ENCODE measurements around the gene BEST1. TPM values are rescaled to one million over a fixed set of nuclear protein-coding genes. Genes with fewer than 3 reads are reported as not detected.
"Not testable (repeated sequence)": the region's sequence is repeated elsewhere in the genome, so short reads cannot be mapped to it uniquely, and the experiment has no call there.

The BEST1 gene
- polyA plus RNA-seq, 2 of the 4 experiments (the other 2 are of a cell fraction) = 1.2 to 1.9 TPM

GRCh38 chr11:61964058-61964665 is 14.0 kb downstream of the BEST1 start (continued):
- no peak for TF ChIP-seq CTCF (IDR thresholded peaks at IDR 0.05)
- TF ChIP-seq RARB (CRISPR knock-in tag; IDR thresholded peaks at IDR 0.05) = peak; percentile 95
- no peak for TF ChIP-seq EP300 (IDR thresholded peaks at IDR 0.05)
- peak; percentile 97 for TF ChIP-seq TFCP2L1 (CRISPR knock-in tag; IDR thresholded peaks at IDR 0.05)
- no peak for TF ChIP-seq CBX8 (IDR thresholded peaks at IDR 0.05)
- no peak for TF ChIP-seq HOXB5 (CRISPR knock-in tag; IDR thresholded peaks at IDR 0.05)
- 0 out of 2 replicates have a peak, but pooled peaks have one; percentile 20 for TF ChIP-seq PBX3 (IDR thresholded peaks at IDR 0.05)
- no peak for TF ChIP-seq SMC3 (IDR thresholded peaks at IDR 0.05)
- TF ChIP-seq HEYL (CRISPR knock-in tag; IDR thresholded peaks at IDR 0.05) = peak; percentile 43; the same call in 1 of the 2 replicates
- TF ChIP-seq EHMT2 (IDR thresholded peaks at IDR 0.05; ENCODE audit: low read depth) = no peak

- Histone ChIP-seq H3K4me1 (peaks cover 53% of the 10 kb centered on the region), H3K4me3 (peak overlapping the region; percentile 96), H3K27ac (peak overlapping the region; percentile 97 to 99), H3K4me2 (peak overlapping the region; percentile 98)
- peak; percentile 40; the same call in 1 of the 2 replicates for TF ChIP-seq RARB (CRISPR knock-in tag; IDR thresholded peaks at IDR 0.05)
- TF ChIP-seq TP53 (CRISPR knock-in tag; IDR thresholded peaks at IDR 0.05) = peak; percentile 58; the same call in 1 of the 2 replicates
- peak; percentile 76; the same call in 1 of the 2 replicates for TF ChIP-seq FOSB (CRISPR knock-in tag; IDR thresholded peaks at IDR 0.05)
- peak; percentile 32; the same call in 1 of the 2 replicates for TF ChIP-seq HOXA7 (CRISPR knock-in tag; IDR thresholded peaks at IDR 0.05)
- TF ChIP-seq CEBPB (IDR thresholded peaks at IDR 0.05) = peak; percentile 47 to 53; a peak in 2 of 4 replicates
- TF ChIP-seq, protein P1, sequence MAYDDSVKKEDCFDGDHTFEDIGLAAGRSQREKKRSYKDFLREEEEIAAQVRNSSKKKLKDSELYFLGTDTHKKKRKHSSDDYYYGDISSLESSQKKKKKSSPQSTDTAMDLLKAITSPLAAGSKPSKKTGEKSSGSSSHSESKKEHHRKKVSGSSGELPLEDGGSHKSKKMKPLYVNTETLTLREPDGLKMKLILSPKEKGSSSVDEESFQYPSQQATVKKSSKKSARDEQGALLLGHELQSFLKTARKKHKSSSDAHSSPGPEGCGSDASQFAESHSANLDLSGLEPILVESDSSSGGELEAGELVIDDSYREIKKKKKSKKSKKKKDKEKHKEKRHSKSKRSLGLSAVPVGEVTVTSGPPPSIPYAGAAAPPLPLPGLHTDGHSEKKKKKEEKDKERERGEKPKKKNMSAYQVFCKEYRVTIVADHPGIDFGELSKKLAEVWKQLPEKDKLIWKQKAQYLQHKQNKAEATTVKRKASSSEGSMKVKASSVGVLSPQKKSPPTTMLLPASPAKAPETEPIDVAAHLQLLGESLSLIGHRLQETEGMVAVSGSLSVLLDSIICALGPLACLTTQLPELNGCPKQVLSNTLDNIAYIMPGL (CRISPR knock-in tag; IDR thresholded peaks at IDR 0.05; ENCODE audit: borderline replicate concordance) = peak; percentile 48; the same call in 1 of the 2 replicates
- TF ChIP-seq USF2 (IDR thresholded peaks at IDR 0.05) = peak; percentile 78
- ATAC-seq; DNase-seq (ENCODE audit: low read depth in 1 of 2, low spot score in 1 of 2); FAIRE-seq; H3K9me3 ChIP-seq: not testable (repeated sequence)
- WGBS (ENCODE audit: missing lambda C conversion rate) = 13% methylated on average over 9 of the region's 9 CpGs
- POLR2A ChIA-PET = interaction anchor here (0.8 to 4.6 kb wide), 3 partner anchors 7 to 89 kb away, joined by 4 to 66 read pairs (median 22); no protein-coding TSS in a partner anchor
- CTCF ChIA-PET = interaction anchor here (1.0 to 8.0 kb wide), 7 partner anchors 11 to 117 kb away, joined by 3 to 101 read pairs (median 27); partner anchors contain the start of gene BEST1
These were observed 14.6 kb downstream of the BEST1 start for GRCh38 chr11:61964666-61965271.

DNA sequence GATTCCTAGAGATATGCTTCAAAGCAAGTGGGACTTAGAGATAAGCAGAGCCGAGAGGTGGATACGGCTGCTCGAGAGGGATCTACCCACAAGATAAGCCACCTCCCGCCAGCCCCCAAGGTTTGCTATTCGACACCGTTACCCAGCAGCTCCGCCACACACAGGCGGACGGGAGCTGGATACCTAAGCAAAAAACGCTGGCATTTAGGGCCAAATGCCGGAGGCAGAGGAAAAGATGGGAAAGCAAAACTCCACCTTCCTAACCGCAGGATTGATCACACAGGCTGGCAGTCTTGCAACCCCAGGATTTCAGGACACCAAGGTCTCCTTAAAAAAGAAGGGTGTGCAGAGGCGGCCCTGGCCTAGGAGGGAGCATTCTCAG is 16.6 kb downstream of the BEST1 start:
- Histone ChIP-seq H3K9me3 (no peaks in the 10 kb centered on the region), H3K4me2 (peak overlapping the region; percentile 98), H3K4me1 (peaks cover 61% of the 10 kb centered on the region), H3K27ac (peak overlapping the region; percentile 97 to 99), H3K4me3 (peak overlapping the region; percentile 96)
- CTCF ChIA-PET = interaction anchor here (1.1 to 12.9 kb wide), 6 partner anchors 19 to 115 kb away, joined by 3 to 92 read pairs (median 12); no protein-coding TSS in a partner anchor
- DNase-seq (ENCODE audit: low read depth in 1 of 2, low spot score in 1 of 2) (peak in 1 of 2 experiments; percentile 51), ATAC-seq (no peak), FAIRE-seq (no peak)
- 1% methylated on average over 13 of the region's 13 CpGs for WGBS (ENCODE audit: missing lambda C conversion rate)
- TF ChIP-seq EHF (CRISPR knock-in tag; IDR thresholded peaks at IDR 0.05) = no peak
- TF ChIP-seq SREBF2 (IDR thresholded peaks at IDR 0.05) = no peak
- no peak for TF ChIP-seq CHD2 (IDR thresholded peaks at IDR 0.05; ENCODE audit: low read length, partially characterized antibody)
- peak; percentile 70; the same call in 1 of the 2 replicates for TF ChIP-seq KDM5A (IDR thresholded peaks at IDR 0.05)
- POLR2A ChIA-PET = interaction anchor here (1.1 to 8.1 kb wide), 13 partner anchors 8 to 152 kb away, joined by 3 to 75 read pairs (median 9); partner anchors contain the start of gene BEST1

All from A549 (cell line).